ENCODE results near the gene ST3GAL4.

ST3GAL4 gene

GRCh38 chr11:126430581-126431335, 75.3 kb downstream of the ST3GAL4 start:
- no peak for DNase-seq

GRCh38 chr11:126431401-126432064, 76.0 kb downstream of the ST3GAL4 start:
- no peak for DNase-seq

DNA sequence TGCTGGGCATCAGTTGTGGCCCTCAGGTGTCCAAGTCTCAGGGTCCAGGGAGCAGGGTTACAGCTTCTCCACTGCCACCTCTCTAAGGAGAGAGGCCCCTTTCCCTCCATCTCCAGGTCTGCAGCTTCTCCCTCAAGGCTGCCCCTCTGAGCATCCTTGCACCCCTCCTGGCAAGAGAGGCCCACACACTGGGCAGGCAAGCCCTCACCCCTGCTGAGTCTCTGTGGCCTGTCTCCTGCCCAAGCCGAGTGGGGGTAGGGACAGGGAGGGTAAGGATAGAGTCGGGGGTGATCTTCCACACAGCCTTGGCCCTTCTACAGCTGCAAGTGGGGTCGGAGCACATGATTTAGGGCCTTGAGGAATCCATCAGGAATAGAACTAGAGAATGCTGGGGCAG, 76.6 kb downstream of the ST3GAL4 start:
- no peak for DNase-seq

DNA sequence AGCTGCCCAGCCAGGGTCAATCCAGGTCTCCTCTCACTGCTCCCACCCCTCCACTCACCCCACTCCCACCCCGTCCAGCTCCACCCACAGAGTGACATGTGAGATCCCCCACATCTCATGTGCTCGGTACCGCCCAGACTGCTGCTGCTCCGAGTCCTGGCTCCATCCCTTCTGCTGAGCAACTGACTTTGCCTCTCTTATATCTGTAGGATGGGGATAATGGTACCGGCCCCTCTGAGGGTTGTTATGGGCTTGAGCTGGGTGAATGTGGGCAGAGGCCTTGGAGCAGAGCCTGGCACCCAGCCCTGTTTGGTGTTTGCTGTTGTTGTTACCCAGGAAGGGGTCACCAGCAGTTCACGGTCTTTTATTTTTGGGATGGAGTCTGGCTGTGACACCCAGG, 77.0 kb downstream of the ST3GAL4 start:
- DNase-seq: no peak

GRCh38 chr11:126433244-126433846, 77.9 kb downstream of the ST3GAL4 start:
- no peak for DNase-seq

DNA sequence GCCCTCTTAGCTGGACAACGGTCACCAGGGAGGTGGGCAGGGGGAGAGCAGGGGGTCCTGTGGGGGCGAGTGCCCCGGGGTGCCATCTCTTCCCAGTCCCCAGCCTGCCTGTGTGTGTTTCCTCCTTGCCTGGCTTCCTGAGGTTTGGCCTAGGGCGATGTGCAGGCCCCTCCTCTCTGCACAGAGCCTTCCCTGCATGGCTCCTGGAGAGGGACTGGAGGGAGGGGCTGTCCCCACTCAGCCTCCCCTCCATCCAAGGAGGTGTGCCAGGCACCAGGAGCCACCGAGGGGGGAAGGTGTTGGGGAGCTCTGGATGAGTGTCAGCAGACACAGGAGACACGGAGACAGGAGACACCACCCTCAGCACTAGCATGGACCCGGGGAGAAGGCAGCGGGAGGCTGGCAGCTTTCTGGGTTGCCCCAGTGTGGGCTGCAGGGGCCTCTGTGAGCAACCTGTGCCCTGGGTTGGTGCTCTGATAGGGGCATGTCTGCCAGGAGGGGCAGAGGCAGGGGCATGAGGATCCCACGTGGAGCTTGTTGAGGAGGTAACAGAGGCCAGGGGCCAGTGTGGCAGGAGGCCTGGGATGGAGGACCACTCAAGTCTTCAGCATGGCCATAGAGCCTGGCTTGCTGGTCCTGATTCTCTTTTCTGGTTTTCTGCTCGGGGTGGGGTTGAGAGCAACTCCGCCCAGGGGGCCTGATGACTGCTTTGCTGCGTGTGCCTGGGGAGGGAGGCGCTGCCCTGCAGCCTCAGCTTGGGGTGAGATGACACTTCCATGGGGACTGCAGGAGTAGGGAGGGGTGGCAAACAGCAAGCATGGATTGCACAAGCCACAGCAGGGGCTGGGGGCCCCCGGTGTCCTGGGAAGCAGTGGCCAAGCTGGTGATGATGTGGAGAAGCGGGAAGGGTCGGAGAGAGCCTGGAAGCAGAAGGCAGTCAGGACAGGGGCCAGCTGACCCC, 78.8 kb downstream of the ST3GAL4 start:
- DNase-seq: no peak

GRCh38 chr11:126434950-126435335, 79.5 kb downstream of the ST3GAL4 start:
- DNase-seq: no peak

- no peak for DNase-seq
These were observed 80.8 kb downstream of the ST3GAL4 start for GRCh38 chr11:126436209-126436755.

DNA sequence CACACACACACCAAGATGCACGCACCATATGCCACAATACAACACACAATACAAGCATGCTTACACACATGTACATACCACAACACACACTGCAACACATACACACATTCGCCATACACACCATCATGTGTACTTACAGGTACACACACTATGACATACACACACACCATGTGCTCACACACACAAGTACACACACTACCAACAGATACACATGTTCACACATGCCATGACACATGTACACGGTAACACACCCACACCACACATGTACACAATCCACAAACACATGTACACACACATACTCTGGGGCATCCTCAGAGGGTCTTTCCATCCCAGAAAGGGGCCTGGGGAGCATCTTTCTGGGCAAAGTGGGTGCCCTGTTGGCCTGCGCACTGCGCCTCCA, 82.2 kb downstream of the ST3GAL4 start:
- no peak for DNase-seq

DNA sequence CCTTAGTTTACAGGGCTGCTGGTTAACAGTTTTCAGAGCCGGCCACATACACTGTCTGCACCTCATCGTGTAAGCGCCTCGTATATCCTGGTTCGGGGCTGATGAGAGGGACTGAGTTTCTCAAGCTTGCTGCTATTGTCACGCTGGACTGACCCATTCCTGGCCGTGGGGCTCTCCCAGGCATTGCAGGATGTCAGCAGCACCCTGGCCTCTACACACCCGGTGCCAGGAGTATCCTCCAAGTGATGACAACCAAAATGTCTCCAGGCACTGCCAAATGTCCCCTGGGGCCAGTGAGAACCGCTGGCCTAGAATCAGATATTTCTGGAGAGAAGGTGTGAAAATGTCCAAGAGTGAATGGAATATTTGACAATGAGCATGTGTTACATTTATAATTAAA, 82.8 kb downstream of the ST3GAL4 start:
- DNase-seq: no peak

DNA sequence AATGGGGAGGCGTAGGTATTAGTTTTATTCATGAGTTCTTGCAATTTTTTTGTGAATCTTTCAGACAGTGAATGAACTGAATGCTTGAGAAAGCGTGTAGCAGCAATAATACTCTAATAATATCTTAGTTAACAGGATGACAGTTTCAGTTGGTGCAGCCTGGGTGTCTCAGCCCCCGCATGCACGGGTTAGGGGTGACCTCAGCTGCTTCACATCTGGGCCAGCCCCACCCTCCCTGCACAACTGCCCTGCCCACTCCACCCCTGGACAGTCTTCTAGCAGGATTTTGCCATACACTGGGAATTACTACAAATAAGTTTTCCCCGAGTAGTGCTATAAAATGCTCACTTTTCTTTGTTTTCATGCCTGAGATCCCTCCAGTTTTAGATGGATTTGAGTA, 83.2 kb downstream of the ST3GAL4 start:
- no peak for DNase-seq

GRCh38 chr11:126440276-126440675, 84.8 kb downstream of the ST3GAL4 start:
- DNase-seq: no peak

DNA sequence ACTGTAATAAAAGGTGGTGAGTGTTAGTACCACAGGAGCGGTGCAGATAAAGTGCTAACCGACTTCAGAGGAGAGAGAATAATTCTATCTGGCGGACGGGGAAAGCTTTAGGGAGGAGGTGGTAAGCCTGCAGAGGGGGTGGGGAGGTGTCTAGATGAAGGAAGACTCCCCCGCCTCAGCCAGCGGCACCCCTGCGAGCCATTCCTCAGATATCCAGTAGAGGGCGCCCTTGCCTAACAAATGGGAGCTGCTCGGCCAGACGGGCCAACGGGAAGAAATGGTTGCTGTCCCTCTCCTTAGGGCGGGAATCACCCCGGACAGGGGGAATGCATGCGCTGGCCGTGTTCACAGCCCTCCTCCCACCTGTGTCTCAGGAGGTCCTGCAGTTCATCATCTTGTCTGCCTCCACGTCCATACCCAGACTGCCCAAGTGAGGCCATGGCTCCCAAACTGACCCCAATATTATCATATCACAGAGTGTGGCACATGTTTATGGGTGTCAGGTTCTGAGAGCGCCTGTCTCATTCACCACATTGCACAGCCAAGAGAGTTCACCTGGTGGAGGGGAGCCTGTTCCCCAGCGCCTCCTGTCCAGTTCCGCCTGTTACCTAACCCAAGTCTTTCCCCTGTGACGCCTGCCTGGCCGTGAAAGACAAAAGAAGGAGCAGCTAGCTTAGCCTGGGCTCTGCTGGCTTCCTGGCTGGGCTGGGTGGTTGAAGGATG, 85.5 kb downstream of the ST3GAL4 start:
- DNase-seq: peak; percentile 67

- no peak for DNase-seq
These were observed 87.6 kb downstream of the ST3GAL4 start for GRCh38 chr11:126443120-126443519.

DNA sequence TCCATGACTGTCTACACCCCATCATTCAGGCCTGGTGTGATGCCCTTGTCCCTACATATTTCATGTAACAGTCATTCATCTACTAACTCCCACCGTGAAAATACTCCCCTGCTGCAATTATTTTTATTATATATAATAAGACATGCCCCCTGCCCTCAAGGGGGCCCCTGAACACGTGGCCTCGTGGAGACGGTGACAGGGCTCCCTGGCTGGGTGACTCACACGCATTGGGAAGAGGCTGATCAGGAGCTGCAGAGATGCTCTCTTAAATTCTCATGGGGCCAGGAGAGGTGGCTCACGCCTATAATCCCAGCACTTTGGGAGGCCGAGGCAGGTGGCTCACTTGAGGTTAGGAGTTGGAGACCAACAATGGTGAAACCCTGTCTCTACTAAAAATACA, 88.6 kb downstream of the ST3GAL4 start:
- no peak for DNase-seq

DNA sequence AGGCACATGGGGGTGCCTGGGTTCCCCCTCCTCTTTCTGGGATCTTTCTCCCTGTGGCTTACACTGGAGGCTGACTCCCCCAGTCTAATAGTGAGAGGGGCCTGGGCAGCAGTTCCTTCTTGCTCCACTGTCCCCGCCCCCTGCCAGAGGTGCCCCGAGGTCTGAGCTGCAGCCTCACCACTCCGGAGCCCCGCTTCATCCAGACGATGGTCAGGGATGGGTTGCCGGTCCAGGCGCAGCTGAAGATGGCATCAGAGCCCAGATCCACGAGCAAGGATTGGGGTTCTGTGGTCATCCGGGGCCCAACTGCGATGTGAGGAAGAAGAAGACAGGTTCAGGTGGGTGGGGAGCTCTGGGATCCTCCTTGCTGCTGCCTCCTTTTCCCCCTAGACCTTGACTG, 91.1 kb downstream of the ST3GAL4 start:
- DNase-seq: no peak

GRCh38 chr11:126450198-126450597, 94.7 kb downstream of the ST3GAL4 start:
- DNase-seq: no peak

DNA sequence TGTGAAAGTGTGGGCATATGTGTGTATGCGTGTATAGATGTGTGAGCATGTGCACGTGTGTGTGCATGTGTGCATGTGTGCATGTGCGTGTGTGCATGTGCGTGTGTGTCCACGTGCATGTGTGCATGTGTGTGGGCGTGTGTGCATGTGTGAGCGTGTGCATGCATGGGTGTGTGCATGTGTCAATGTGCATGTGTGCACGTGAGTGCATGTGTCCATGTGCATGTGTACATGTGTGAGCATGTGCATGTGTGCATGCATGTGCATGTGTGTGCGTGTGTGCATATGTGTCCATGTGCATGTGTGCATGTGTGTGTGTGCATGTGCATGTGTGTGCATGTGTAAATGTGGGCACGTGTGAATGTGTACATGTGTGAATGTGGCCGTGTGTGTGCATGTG, 95.3 kb downstream of the ST3GAL4 start:
- no peak for DNase-seq

DNA sequence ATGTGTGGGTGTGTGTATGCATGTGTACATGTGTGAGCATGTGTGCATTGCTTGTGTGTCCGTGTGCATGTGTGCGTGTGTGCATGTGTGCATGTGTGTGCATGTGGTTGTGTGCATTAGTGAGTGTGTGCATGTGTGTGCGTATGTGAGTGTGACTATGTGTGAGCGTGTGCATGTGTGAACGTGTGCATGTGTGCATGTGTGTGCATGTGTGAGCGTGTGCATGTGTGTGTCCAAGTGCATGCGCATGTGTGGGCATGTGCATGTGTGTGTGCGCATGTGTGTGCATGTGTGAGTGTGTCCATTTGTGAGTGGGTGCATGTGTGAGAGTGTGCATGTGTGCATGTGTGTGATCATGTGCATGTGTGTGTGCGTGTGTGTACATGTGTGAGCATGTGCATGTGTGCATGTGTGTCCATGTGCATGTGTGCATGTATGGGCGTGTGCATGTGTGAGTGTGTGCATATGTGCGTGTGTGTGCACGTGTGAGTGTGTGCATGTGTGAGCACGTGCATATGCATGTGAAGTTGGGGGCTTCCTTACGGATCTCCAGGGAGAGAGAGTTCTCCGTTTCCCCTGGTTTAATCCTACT, 95.8 kb downstream of the ST3GAL4 start:
- no peak for DNase-seq

GRCh38 chr11:126452241-126453101, 97.0 kb downstream of the ST3GAL4 start:
- no peak for DNase-seq

- no peak for DNase-seq
These were observed 100.6 kb downstream of the ST3GAL4 start for GRCh38 chr11:126456089-126456488.

Measured in CD4-positive, alpha-beta T cell treated with Interleukin-6 for 4 hours (primary cell).